Loucy (cell line): ENCODE measurements around the gene RBM25.

Source experiments
- H2AFZ ChIP-seq: fragments of 200-600 bp; sonication (generic); 2 replicates; pipeline ENCODE4 v1.6.0; 2016; ENCODE audit warnings: antibody characterized with exemption, mild to moderate bottlenecking, low read length, moderate library complexity
- H3F3A ChIP-seq: fragments of 200-600 bp; 2 replicates; pipeline ENCODE4 v1.6.0; 2016; ENCODE audit warnings: antibody characterized with exemption, low read depth, mild to moderate bottlenecking
- H3K27me3 ChIP-seq: fragments of 200-600 bp; sonication (generic); 2 replicates; pipeline ENCODE4 v1.6.1; 2014; ENCODE audit warnings: low read length, mild to moderate bottlenecking; ENCODE audit not compliant: insufficient read depth, poor library complexity, severe bottlenecking
- H3K36me3 ChIP-seq: fragments of 200-600 bp; sonication (generic); 2 replicates; pipeline ENCODE4 v1.6.1; 2016; ENCODE audit warnings: low read length; ENCODE audit not compliant: insufficient read depth
- H3K4me1 ChIP-seq: fragments of 200-600 bp; sonication (generic); 2 replicates; pipeline ENCODE4 v1.5.1; 2014; ENCODE audit warnings: low read length, mild to moderate bottlenecking; ENCODE audit not compliant: insufficient read depth, poor library complexity, severe bottlenecking
- H3K4me2 ChIP-seq: fragments of 200-600 bp; sonication (generic); 2 replicates; pipeline ENCODE4 v1.6.0; 2014; ENCODE audit warnings: antibody characterized with exemption, low read length, low read depth, mild to moderate bottlenecking; ENCODE audit not compliant: poor library complexity, severe bottlenecking
- H3K4me3 ChIP-seq: fragments of 200-600 bp; sonication (generic); 2 replicates; pipeline ENCODE4 v1.5.1; 2014; ENCODE audit warnings: low read length, mild to moderate bottlenecking, mixed read lengths; ENCODE audit not compliant: poor library complexity, severe bottlenecking
- H3K79me2 ChIP-seq: fragments of 200-600 bp; sonication (generic); 2 replicates; pipeline ENCODE4 v1.6.1; 2014; ENCODE audit warnings: low read length; ENCODE audit not compliant: insufficient read depth
- H3K9ac ChIP-seq: fragments of 200-600 bp; sonication (generic); 2 replicates; pipeline ENCODE4 v1.6.0; 2014; ENCODE audit warnings: mild to moderate bottlenecking, low read depth, low read length, moderate library complexity; ENCODE audit not compliant: poor library complexity, severe bottlenecking
- H3K9me2 ChIP-seq: fragments of 200-600 bp; sonication (generic); replicated peaks from 2 replicates; pipeline ENCODE4 v1.6.1; 2016; ENCODE audit warnings: low read depth, low read length, mixed read lengths
- H3K9me3 ChIP-seq: fragments of 200-600 bp; sonication (generic); 2 replicates; pipeline ENCODE4 v1.6.1; 2014; ENCODE audit warnings: mild to moderate bottlenecking, antibody characterized with exemption, low read length, low read depth; ENCODE audit not compliant: insufficient read depth
- H4K20me1 ChIP-seq: fragments of 200-600 bp; sonication (generic); 2 replicates; pipeline ENCODE4 v1.6.0; 2014; ENCODE audit warnings: antibody characterized with exemption, low read length, mild to moderate bottlenecking; ENCODE audit not compliant: insufficient read depth, poor library complexity, severe bottlenecking
- EZH2phosphoT487 ChIP-seq: fragments of 200-600 bp; IDR thresholded peaks from 2 replicates; pipeline ENCODE4 v1.6.1; 2018; ENCODE audit warnings: antibody characterized with exemption, mild to moderate bottlenecking, moderate library complexity, borderline replicate concordance
- TF ChIP-seq, protein P1 (sequence below): fragments of 200-600 bp; sonication (generic); conservative IDR thresholded peaks from 2 replicates; pipeline ENCODE4 v1.5.1; 2014; ENCODE audit warnings: mild to moderate bottlenecking, antibody characterized with exemption, low read length

Gene RBM25

GRCh38 chr14:73057944-73058223 is 450 bp upstream of the RBM25 start:
- Histone ChIP-seq H3K79me2 (peaks cover 42% of the 10 kb centered on the region), H3F3A (no peaks in the 10 kb centered on the region), H3K36me3 (no peaks in the 10 kb centered on the region), H3K4me2 (peak overlapping the region; percentile 78), H3K4me1 (peaks cover 35% of the 10 kb centered on the region), H4K20me1 (peaks cover 38% of the 10 kb centered on the region), H2AFZ (peak overlapping the region; percentile 92), H3K9me3 (no peaks in the 10 kb centered on the region), H3K4me3 (peak overlapping the region; percentile 83), H3K9ac (peak overlapping the region; percentile 91), H3K9me2 (no peaks in the 10 kb centered on the region), H3K27me3 (no peaks in the 10 kb centered on the region)
- TF ChIP-seq EZH2phosphoT487, result no peak
- TF ChIP-seq, protein P1, sequence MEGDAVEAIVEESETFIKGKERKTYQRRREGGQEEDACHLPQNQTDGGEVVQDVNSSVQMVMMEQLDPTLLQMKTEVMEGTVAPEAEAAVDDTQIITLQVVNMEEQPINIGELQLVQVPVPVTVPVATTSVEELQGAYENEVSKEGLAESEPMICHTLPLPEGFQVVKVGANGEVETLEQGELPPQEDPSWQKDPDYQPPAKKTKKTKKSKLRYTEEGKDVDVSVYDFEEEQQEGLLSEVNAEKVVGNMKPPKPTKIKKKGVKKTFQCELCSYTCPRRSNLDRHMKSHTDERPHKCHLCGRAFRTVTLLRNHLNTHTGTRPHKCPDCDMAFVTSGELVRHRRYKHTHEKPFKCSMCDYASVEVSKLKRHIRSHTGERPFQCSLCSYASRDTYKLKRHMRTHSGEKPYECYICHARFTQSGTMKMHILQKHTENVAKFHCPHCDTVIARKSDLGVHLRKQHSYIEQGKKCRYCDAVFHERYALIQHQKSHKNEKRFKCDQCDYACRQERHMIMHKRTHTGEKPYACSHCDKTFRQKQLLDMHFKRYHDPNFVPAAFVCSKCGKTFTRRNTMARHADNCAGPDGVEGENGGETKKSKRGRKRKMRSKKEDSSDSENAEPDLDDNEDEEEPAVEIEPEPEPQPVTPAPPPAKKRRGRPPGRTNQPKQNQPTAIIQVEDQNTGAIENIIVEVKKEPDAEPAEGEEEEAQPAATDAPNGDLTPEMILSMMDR, result no peak

- Histone ChIP-seq H3K4me3 (peak overlapping the region; percentile 83), H3K4me1 (peaks cover 44% of the 10 kb centered on the region), H3K36me3 (peaks cover 4% of the 10 kb centered on the region; the same call in 1 of the 2 replicates), H3K9ac (peak overlapping the region; percentile 91), H3K4me2 (peak overlapping the region; percentile 70), H2AFZ (no peak overlapping the region; the same call in 1 of the 2 replicates), H3F3A (no peaks in the 10 kb centered on the region), H3K9me2 (no peaks in the 10 kb centered on the region), H3K79me2 (peaks cover 55% of the 10 kb centered on the region), H3K9me3 (no peaks in the 10 kb centered on the region), H3K27me3 (no peaks in the 10 kb centered on the region), H4K20me1 (peaks cover 48% of the 10 kb centered on the region)
- TF ChIP-seq, protein P1, result no peak
- no peak for TF ChIP-seq EZH2phosphoT487
Observed at GRCh38 chr14:73058922-73059673, 764 bp downstream of the RBM25 start.

DNA sequence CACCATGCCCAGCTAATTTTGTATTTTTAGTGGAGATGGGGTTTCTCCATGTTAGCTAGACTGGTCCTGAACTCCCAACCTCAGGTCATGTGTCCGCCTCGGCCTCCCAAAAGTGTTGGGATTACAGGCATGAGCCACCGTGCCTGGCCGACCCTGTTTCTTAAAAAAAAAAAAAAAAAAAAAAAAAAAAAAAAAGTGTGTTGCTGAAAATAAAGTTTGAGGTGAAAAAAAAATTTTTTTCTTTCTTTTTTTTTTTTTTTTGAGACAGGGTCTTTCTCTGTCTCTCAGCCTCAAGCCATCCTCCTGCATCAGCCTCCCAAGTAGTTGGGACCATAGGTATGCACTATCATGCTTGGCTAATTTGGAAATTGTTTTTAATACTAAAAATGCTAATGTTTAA is 11.3 kb downstream of the RBM25 start:
- Histone ChIP-seq H2AFZ (no peak overlapping the region), H4K20me1 (peaks cover 82% of the 10 kb centered on the region), H3K36me3 (peaks cover 49% of the 10 kb centered on the region)

More for the DNA sequence above, 11.3 kb downstream of the RBM25 start:
- no peaks in the 10 kb centered on the region for H3K27me3 ChIP-seq
- H3K4me2 ChIP-seq, result no peak overlapping the region
- no peaks in the 10 kb centered on the region for H3K9me2 ChIP-seq
- H3K4me3 ChIP-seq, result no peak overlapping the region
- H3K9me3 ChIP-seq, result no peaks in the 10 kb centered on the region
- no peak for TF ChIP-seq EZH2phosphoT487
- TF ChIP-seq, protein P1, result no peak
- H3F3A ChIP-seq, result no peaks in the 10 kb centered on the region
- no peaks in the 10 kb centered on the region for H3K4me1 ChIP-seq
- peaks cover 100% of the 10 kb centered on the region for H3K79me2 ChIP-seq
- H3K9ac ChIP-seq, result no peak overlapping the region
